Thymus (tissue), 14 donors: Measurements from ENCODE around the gene VAX1. TPM values are rescaled to one million over a fixed set of nuclear protein-coding genes. Genes with fewer than 3 reads are reported as not detected.
"Not testable (repeated sequence)": the region's sequence is repeated elsewhere in the genome, so short reads cannot be mapped to it uniquely, and the experiment has no call there.

Source experiments
- DNase-seq, 9 donors: peaks; one replicate each; pipeline ENCODE4 v3.0.0-alpha.2; 2013; ENCODE audit warnings: low spot score in 9 of 9, low read depth in 6 of 9, missing footprints in 1 of 9
- H3K27ac ChIP-seq, 2 donors: one replicate each; pipeline ENCODE4 v1.5.1; 2013; ENCODE audit warnings: control low read depth in 1 of 2, low read depth in 1 of 2, low read length in 1 of 2, mild to moderate bottlenecking in 1 of 2, moderate library complexity in 1 of 2
- H3K27me3 ChIP-seq, 2 donors: one replicate each; pipeline ENCODE4 v1.5.1; 2013; ENCODE audit warnings: low read length in 1 of 2; ENCODE audit not compliant: control insufficient read depth in 2 of 2, insufficient read depth in 1 of 2
- H3K36me3 ChIP-seq, 2 donors: one replicate each; pipeline ENCODE4 v1.5.1; 2013; ENCODE audit warnings: low read length in 1 of 2, mild to moderate bottlenecking in 1 of 2, moderate library complexity in 1 of 2; ENCODE audit not compliant: control insufficient read depth in 2 of 2, insufficient read depth in 2 of 2
- H3K4me1 ChIP-seq, 2 donors: one replicate each; pipeline ENCODE4 v1.5.1; 2013; ENCODE audit warnings: low read length in 2 of 2; ENCODE audit not compliant: control insufficient read depth in 2 of 2, insufficient read depth in 2 of 2
- H3K4me3 ChIP-seq, 2 donors: one replicate each; pipeline ENCODE4 v1.5.1; 2013; ENCODE audit warnings: low read length in 2 of 2, control low read depth in 1 of 2, mild to moderate bottlenecking in 1 of 2
- H3K9me3 ChIP-seq, 2 donors: one replicate each; pipeline ENCODE4 v1.5.1; 2013; ENCODE audit warnings: low read length in 1 of 2, mild to moderate bottlenecking in 1 of 2; ENCODE audit not compliant: control insufficient read depth in 2 of 2, insufficient read depth in 1 of 2
- WGBS: extraction: QIAGEN DNeasy Blood & Tissue Kit; methylation state at CpG from one replicate; pipeline ENCODE4 v1.1.7; 2013; 5-methylcytosine and 5-hydroxymethylcytosine counted together
- long read RNA-seq, 10 donors: transcript quantifications; one replicate each; lab custom pipeline, GENCODE V29; 2026
- polyA plus RNA-seq: library from polyadenylated mRNA; stranded (reverse); fragments of 200-250 nt; gene quantifications from one replicate; pipeline ENCODE4 v1.2.3, GENCODE V29; 2013
- total RNA-seq: library from RNA; stranded (reverse); fragments of 120-200 nt; gene quantifications from one replicate; pipeline ENCODE4 v1.2.4, GENCODE V29; 2013
- donor health status: healthy.

Gene VAX1, protein sequence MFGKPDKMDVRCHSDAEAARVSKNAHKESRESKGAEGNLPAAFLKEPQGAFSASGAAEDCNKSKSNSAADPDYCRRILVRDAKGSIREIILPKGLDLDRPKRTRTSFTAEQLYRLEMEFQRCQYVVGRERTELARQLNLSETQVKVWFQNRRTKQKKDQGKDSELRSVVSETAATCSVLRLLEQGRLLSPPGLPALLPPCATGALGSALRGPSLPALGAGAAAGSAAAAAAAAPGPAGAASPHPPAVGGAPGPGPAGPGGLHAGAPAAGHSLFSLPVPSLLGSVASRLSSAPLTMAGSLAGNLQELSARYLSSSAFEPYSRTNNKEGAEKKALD
- total RNA-seq, result not detected
- polyA plus RNA-seq, result 0.02 TPM
- long read RNA-seq, donor 1, result 0 reads
- long read RNA-seq, donor 2, result 0 reads
- long read RNA-seq, donor 3, result 0 reads
- long read RNA-seq, donor 4, result 0 reads
- long read RNA-seq, donor 5, result 0 reads
- long read RNA-seq, donor 6, result 0 reads
- long read RNA-seq, donor 7, result 0 reads
- long read RNA-seq, donor 8, result 0 reads
- long read RNA-seq, donor 9, result 0 reads
- long read RNA-seq, donor 10, result 0 reads

DNA sequence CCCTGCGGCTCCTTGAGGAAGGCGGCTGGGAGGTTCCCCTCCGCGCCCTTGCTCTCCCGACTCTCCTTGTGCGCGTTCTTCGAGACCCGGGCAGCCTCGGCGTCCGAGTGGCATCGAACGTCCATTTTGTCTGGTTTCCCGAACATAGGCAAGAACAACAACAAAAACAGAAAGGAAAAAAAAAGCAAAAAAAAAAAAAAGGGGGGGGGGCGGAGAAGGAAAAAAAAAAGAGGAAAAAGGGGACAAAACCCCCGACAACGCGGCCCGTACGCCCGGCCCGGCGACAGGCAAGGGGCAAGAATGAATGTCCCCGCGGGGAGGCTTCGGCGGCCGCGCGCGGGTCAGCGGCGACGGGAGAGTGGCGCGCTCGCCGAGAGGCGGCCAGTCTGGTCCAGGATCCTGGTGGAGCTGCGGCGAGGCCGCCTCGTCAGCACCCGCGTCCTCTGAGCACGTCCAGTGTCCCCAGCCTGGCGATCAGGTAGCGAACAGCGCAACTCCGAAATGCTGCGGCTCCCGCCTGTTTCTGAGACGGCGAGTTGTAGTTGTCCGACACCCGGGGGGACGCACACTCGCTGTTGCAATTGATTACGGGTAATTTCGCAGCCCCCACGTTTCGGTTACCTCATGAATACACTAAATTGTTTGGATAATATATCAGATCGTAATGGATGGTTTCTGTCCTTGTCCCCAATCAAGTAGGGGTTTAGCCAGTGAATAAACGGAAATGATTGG lies at the start of gene VAX1:
Gene VAX1, minus strand, starts transcription at position 360 of the 732 bp plus-strand sequence. Its CDS starts 214 bp downstream, at position 146.
- peaks cover 1 to 8% of the 10 kb centered on the region in 2 donors for H3K9me3 ChIP-seq
- DNase-seq, result no peak
- no peaks in the 10 kb centered on the region for H3K4me1 ChIP-seq
- peaks cover 81 to 97% of the 10 kb centered on the region in 2 donors for H3K27me3 ChIP-seq
- no peaks in the 10 kb centered on the region for H3K36me3 ChIP-seq
- no peak within 1 kb of the TSS for H3K27ac ChIP-seq
- WGBS, result 7% methylated on average over 64 of the region's 65 CpGs
- no peak within 1 kb of the TSS for H3K4me3 ChIP-seq

DNA sequence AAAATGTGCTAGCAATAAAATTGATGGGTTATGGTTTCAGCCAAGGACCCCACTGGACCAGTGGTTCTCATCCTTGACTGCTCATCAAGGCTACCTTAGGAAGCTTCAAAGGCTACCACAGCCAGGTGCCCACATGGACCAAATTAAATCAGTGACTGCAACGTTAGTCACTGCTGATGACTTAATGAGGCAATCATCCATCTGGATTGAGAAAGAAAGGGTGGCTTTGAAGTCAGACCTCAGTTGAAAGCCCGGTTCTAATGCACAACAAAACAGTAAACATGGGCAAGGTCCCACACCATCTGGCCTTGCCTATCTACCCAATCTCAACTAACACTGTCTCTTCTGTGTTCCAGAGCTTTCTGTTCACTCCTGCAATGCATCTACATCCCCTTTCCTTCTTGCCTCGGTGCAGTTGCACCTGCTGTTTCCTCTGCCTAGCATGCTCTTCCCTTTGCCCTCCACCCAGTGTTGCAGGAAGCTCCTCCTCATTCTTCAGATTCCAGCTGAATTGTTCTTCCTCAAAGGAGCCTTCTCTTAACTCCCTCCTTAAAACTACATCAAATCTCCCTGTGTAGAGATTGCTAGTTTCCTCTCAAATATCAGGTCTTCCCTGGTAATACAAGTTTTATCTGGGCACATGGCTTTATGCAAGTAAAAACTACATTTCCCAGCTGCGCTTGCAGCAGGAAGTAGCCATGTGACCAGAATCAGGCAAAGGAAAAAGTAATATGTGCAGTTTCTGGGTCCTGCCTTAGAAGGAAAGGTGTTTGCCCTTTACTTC lies 49.0 kb upstream of the VAX1 start:
- no peaks in the 10 kb centered on the region for H3K4me1 ChIP-seq
- H3K9me3 ChIP-seq, result no peaks in the 10 kb centered on the region
- no peak overlapping the region for H3K27ac ChIP-seq
- H3K4me3 ChIP-seq, result no peak overlapping the region
- 77% methylated on average over 4 of the region's 4 CpGs for WGBS
- H3K36me3 ChIP-seq, result no peaks in the 10 kb centered on the region
- peaks cover 2 to 4% of the 10 kb centered on the region in 2 donors for H3K27me3 ChIP-seq
- DNase-seq, result no peak

DNA sequence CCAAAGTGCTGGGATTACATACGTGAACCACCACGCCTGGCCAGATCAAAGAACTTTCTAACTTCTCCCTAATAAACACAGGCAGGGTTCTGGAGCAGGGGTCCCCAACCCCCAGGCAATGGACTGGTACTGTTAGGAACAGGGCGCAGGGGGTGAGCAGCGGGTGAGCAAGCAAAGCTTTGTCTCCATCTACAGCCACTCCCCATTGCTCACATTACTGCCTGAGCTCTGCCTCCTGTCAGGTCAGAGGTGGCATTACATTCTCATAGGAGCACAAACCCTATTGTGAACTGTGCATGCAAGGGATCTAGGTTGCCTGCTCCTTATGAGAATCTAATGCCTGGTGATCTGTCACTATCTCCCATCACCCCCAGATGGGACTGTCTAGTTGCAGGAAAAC lies 47.7 kb upstream of the VAX1 start:
- H3K4me3 ChIP-seq, H3K27me3 ChIP-seq, H3K9me3 ChIP-seq, H3K36me3 ChIP-seq, H3K27ac ChIP-seq, H3K4me1 ChIP-seq, DNase-seq: not testable (repeated sequence)
- 98% methylated on average over 4 of the region's 4 CpGs for WGBS

DNA sequence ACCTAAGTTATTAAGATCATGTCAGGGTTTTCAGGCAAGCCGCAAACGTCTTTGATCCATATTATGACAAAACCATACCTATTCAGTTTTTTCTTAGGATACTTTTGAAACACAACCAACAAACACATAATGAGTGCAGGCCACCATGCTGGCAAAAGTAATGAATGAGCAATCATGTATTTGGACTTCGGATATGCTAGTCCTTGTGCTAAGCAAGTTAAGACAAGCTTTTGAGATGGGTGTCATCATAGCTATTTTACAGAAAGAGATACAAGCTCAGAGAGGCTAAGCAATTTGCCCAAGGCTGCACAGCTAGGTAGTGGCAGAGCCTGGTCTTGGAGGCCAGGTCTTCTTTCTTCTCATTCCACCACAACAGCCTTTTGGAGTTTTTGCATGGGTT lies 46.8 kb upstream of the VAX1 start:
- Histone ChIP-seq H3K9me3 (no peaks in the 10 kb centered on the region), H3K36me3 (no peaks in the 10 kb centered on the region), H3K4me1 (no peaks in the 10 kb centered on the region), H3K27me3 (peaks cover 2 to 4% of the 10 kb centered on the region in 2 donors), H3K4me3 (no peak overlapping the region), H3K27ac (no peak overlapping the region)
- no peak for DNase-seq
- WGBS, result 94% methylated on average over 3 of the region's 3 CpGs

DNA sequence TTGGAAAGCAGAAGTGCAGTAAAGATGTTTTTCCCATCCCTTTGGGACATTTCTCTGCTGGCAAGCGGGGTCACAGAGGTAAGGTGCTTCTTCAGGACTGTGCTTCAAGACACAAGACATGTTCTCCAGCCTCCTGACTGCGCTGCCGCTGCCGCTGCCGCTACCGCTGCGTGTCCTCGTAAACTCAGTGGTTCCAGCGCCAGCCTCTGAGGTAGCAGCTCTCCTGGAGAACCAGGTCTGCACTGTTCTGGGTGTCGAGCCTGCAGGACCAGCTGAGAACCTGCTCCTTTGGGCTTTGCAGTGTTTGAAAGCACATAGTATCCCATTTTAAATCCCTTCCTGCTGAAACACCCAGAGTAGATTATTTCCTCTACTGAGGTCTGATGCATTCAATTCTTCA lies 46.2 kb upstream of the VAX1 start:
- peaks cover 2 to 7% of the 10 kb centered on the region in 2 donors for H3K27me3 ChIP-seq
- no peaks in the 10 kb centered on the region for H3K9me3 ChIP-seq
- H3K27ac ChIP-seq, result no peak overlapping the region
- no peak overlapping the region for H3K4me3 ChIP-seq
- H3K4me1 ChIP-seq, result no peaks in the 10 kb centered on the region
- DNase-seq, result no peak
- no peaks in the 10 kb centered on the region for H3K36me3 ChIP-seq
- 95% methylated on average over 10 of the region's 10 CpGs for WGBS

DNA sequence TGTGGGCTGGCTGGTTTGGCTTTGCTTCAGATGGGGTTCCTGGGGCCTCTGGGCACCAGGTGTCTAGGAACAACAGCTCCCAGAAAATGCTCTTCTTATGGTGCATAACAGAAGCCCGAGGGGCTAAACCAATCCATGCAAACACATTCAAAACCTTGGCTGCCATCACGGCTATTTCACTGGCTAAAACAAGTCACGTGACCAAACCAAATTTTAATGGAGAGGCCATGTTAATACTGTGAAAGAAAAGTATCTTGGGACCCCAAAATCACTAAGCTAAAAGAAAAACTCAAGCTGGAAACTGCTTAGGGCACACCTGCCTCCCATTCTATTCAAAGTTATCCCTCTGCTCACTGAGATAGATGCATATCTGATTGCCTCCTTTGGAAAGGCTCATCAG lies 40.1 kb upstream of the VAX1 start:
- no peak overlapping the region for H3K4me3 ChIP-seq
- no peak for DNase-seq
- peaks cover 6 to 19% of the 10 kb centered on the region in 2 donors for H3K4me1 ChIP-seq
- H3K9me3 ChIP-seq, result no peaks in the 10 kb centered on the region
- H3K27ac ChIP-seq, result no peak overlapping the region
- H3K27me3 ChIP-seq, result peaks cover 6 to 37% of the 10 kb centered on the region in 2 donors
- no peaks in the 10 kb centered on the region for H3K36me3 ChIP-seq
- 88% methylated on average over 3 of the region's 3 CpGs for WGBS

DNA sequence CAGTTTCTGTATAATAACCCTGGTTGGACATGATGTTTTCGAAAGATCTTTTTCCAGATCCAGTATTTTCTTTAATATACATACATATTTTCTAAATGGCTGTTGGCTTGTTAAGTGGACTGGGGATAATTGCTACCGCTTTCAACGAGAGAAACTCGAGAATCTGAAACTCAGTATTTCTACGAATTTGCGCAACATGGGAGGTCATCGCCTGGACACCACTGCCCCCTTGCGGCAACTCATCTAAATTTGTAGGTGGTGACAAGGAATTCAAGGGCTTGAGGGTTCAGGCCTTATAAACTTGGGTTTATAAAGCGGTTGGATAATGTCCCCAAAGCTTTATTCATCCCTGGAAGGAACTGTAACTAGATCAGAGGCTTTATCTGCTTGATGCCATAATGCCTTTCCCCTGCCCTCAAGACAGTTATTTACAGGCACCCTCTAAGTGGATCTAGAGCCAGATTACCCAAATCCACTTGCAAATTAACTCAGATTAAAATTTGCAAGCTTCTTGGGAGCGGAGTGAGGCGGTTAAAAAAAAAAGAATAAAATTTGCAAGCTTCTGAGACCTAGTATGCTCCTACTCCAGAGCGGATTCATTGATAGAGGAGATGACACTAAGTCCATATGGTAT lies 37.9 kb upstream of the VAX1 start:
- Histone ChIP-seq H3K27ac (no peak overlapping the region), H3K36me3 (no peaks in the 10 kb centered on the region), H3K4me1 (peaks cover 6 to 19% of the 10 kb centered on the region in 2 donors), H3K9me3 (no peaks in the 10 kb centered on the region), H3K4me3 (peak overlapping the region in 1 of 2 donors; percentile 29), H3K27me3 (peaks cover 16 to 55% of the 10 kb centered on the region in 2 donors)
- peak in 7 of 9 donors; percentile 31 to 76 (median 54) for DNase-seq
- 26% methylated on average over 12 of the region's 12 CpGs for WGBS

DNA sequence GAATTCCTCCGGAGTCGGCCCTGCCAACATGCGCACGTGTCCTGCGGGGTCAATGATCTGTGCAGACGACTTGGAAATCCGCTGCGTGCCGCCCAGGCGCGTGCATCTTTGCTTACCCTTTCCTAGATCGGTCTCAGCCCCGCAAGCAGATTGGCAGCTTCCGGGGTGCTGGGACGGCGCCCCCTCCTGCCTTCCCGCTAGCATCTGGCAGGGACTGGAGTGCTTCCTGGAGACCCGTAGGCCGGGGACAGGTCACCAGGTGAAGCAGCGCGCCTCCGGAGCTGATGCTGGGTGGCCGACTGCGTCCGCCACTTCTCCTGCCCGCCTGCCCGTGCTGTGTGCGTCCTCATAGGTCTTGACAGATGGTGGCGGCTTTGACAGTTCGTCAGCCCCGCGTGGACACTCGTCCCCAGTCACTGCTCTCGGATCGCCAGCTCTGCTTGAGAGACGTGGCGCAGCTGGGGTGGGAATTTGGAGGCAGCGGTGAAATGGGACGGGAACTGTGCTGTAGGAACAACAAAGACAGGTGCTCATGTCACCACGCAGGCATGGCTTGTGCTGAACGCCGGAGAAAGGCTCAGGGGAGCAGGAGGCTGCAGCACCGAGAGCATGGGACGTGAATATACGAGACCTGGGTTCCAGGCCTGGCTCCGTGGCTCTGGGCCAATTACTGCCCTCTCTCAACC lies 37.3 kb upstream of the VAX1 start:
- H3K36me3 ChIP-seq, result no peaks in the 10 kb centered on the region
- H3K9me3 ChIP-seq, result no peaks in the 10 kb centered on the region
- peak overlapping the region; percentile 23 to 29 for H3K4me3 ChIP-seq
- H3K4me1 ChIP-seq, result peaks cover 6 to 19% of the 10 kb centered on the region in 2 donors
- 1% methylated on average over 46 of the region's 46 CpGs for WGBS
- peaks cover 18 to 62% of the 10 kb centered on the region in 2 donors for H3K27me3 ChIP-seq
- no peak overlapping the region for H3K27ac ChIP-seq
- peak in 1 of 9 donors; percentile 11 for DNase-seq
